A204.1 (cell line): ENCODE results near the gene LRRC3.
"Not testable (repeated sequence)": the region's sequence is repeated elsewhere in the genome, so short reads cannot be mapped to it uniquely, and the experiment has no call there.

Experiments
- FAIRE-seq: peaks from 2 replicates; lab custom pipeline; 2012; peaks lifted over from hg19 to GRCh38; lab: Jason Lieb, UNC

The LRRC3 gene

GRCh38 chr21:44454747-44455523 lies at the start of gene LRRC3:
TSS of gene LRRC3 (plus strand) at chr21:44455510. CDS start at chr21:44456645, 1,135 bp downstream.
- no peak for FAIRE-seq

- FAIRE-seq: no peak
Observed at GRCh38 chr21:44405948-44406872, 49.1 kb upstream of the LRRC3 start.

- FAIRE-seq: no peak
Observed at GRCh38 chr21:44406953-44407352, 48.4 kb upstream of the LRRC3 start.

- no peak for FAIRE-seq
Observed at GRCh38 chr21:44407493-44407892, 47.8 kb upstream of the LRRC3 start.

GRCh38 chr21:44408226-44408625 lies 47.1 kb upstream of the LRRC3 start:
- FAIRE-seq: no peak

- FAIRE-seq: no peak
Observed at GRCh38 chr21:44413566-44414290, 41.6 kb upstream of the LRRC3 start.

GRCh38 chr21:44414291-44415072 lies 40.8 kb upstream of the LRRC3 start:
- no peak for FAIRE-seq

- FAIRE-seq: no peak
Observed at GRCh38 chr21:44415073-44416025, 40.0 kb upstream of the LRRC3 start.

GRCh38 chr21:44416193-44416592 lies 39.1 kb upstream of the LRRC3 start:
- no peak for FAIRE-seq

- FAIRE-seq: not testable (repeated sequence)
Observed at GRCh38 chr21:44417621-44418107, 37.6 kb upstream of the LRRC3 start.

GRCh38 chr21:44418108-44418875 lies 37.0 kb upstream of the LRRC3 start:
- no peak for FAIRE-seq

GRCh38 chr21:44418876-44419230 lies 36.5 kb upstream of the LRRC3 start:
- FAIRE-seq: no peak

- no peak for FAIRE-seq
Observed at GRCh38 chr21:44419679-44420078, 35.6 kb upstream of the LRRC3 start.

- FAIRE-seq: no peak
Observed at GRCh38 chr21:44420416-44421205, 34.7 kb upstream of the LRRC3 start.

- no peak for FAIRE-seq
Observed at GRCh38 chr21:44421901-44422840, 33.1 kb upstream of the LRRC3 start.

- FAIRE-seq: no peak
Observed at GRCh38 chr21:44423312-44423821, 31.9 kb upstream of the LRRC3 start.

GRCh38 chr21:44423941-44424607 lies 31.2 kb upstream of the LRRC3 start:
- FAIRE-seq: no peak
